ENCODE results near the gene PABPN1L. TPM values are rescaled to one million over a fixed set of nuclear protein-coding genes. Genes with fewer than 3 reads are reported as not detected.

The PABPN1L gene
- total and polyA plus RNA-seq, 2 of the 13 experiments (the other 11 are each of a cell fraction or from before 2014, with no cell fraction given): not detected

DNA sequence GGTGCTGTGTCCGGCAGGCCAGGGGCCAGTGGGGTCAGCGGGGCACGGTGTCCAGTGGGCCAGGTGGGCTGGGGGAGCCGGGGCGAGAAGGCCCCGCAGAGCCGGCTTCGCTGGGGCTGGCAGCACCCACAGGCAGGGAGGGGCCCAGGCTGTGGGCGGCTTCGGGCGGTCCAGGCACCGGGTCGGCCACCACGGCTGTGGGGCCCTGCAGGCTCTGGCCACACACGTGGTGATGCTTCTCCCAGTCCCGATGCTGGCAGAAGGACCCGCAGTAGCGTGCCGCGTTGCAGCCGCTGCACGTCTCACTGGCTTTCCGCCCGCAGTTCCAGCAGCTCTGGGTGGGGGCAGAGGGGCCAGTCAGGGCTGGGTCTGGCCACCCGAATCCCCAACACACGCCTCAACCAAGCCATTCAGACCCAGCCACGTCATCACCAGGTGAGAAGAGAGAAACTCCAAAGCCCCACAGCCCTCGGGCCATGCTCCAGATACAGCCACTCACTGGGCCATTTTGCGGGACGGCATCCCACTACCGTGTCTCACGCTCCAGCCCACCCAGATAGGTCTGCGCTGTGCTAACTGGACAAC, 10.6 kb upstream of the PABPN1L start:
- POLR2A ChIA-PET: no interaction called here
- CTCF ChIA-PET (ENCODE audit: low intra/inter-chr PET ratio, low total read pairs): no interaction called here

DNA sequence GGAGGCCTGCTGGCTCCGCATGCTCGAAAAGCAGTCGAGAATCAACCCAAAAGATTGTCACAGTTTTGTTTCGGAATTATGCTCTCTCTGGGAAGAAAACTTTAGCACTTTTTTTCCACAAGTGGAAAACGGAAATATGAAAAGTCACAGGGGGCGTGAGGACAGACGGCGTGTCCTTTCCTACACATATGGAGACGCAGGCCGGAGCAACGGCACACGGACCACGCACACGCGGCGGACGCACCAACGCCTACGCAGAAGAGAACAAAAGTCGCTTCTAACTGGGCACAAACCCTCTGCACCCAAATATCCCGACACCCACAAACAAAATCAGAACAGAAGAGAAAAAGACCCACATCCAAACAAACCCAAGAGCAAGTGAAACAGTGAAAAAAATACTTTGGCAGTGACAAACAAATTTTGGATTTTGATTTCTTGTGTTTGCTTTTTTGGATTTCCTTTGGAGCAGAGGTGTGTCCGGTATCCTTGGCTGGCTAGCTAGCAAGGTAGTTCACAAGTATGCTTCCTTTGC, 9.3 kb upstream of the PABPN1L start:
- intact Hi-C loops (cut with micrococcal nuclease; ENCODE audit: unreplicated experiment): no loop called here
- Histone ChIP-seq H3K27me3 (ENCODE audit: control insufficient read depth in 1 of 2, insufficient read depth in 2 of 2, low read length in 2 of 2) (peaks cover 51 to 94% of the 10 kb centered on the region in 2 experiments), H3K27ac (ENCODE audit: extremely low read length, insufficient read depth, low read length) (no peak overlapping the region), H2AFZ (ENCODE audit: low read length) (no peak overlapping the region), H3K9ac (ENCODE audit: insufficient read depth, low read depth, low read length) (no peak overlapping the region), H3K9me3 (ENCODE audit: low read length) (no peaks in the 10 kb centered on the region), H3K4me3 (replicated peaks in 1 of 3; ENCODE audit: insufficient read depth in 1 of 3, low read depth in 2 of 3, low read length in 3 of 3) (no peak overlapping the region), H4K20me1 (ENCODE audit: insufficient read depth, low read length) (peaks cover 8% of the 10 kb centered on the region; the same call in 1 of the 2 replicates), H3K36me3 (replicated peaks in 1 of 2; ENCODE audit: control insufficient read depth in 1 of 2, insufficient read depth in 2 of 2, low read length in 2 of 2) (no peaks in the 10 kb centered on the region), H3K79me2 (ENCODE audit: insufficient read depth, low read length) (no peaks in the 10 kb centered on the region), H3K4me2 (ENCODE audit: low read depth, low read length) (no peak overlapping the region), H3K4me1 (ENCODE audit: insufficient read depth, low read length) (peaks cover 15% of the 10 kb centered on the region)
- 31% methylated on average over 22 of the region's 22 CpGs for WGBS (ENCODE audit: low lambda C conversion rate)
- ATAC-seq (no peak), DNase-seq (ENCODE audit: low spot score) (no peak), FAIRE-seq (no peak)
- in situ Hi-C loops (cut with HindIII; ENCODE audit: extremely low pct_ligation_motif_present, low pct_unique_long_range_greater_than_20kb): no loop called here
- TF ChIP-seq EZH2 (conservative IDR thresholded peaks at IDR 0.05; ENCODE audit: low read depth, low read length): peak; percentile 88; the same call in 1 of the 2 replicates
- TF ChIP-seq KDM5B (CRISPR knock-in tag; IDR thresholded peaks at IDR 0.05; ENCODE audit: borderline replicate concordance): no peak
- CTCF ChIA-PET (ENCODE audit: low intra/inter-chr PET ratio, low total read pairs): no interaction called here
- POLR2A ChIA-PET: no interaction called here
- no TSS peak for BruUV-seq (replicated peaks)

More for the DNA sequence above, 10.6 kb upstream of the PABPN1L start:
- FAIRE-seq (no peak), ATAC-seq (no peak), DNase-seq (ENCODE audit: low spot score) (no peak)
- Histone ChIP-seq H3K36me3 (replicated peaks in 1 of 2; ENCODE audit: control insufficient read depth in 1 of 2, insufficient read depth in 2 of 2, low read length in 2 of 2) (no peaks in the 10 kb centered on the region), H3K27ac (ENCODE audit: extremely low read length, insufficient read depth, low read length) (no peak overlapping the region), H3K9ac (ENCODE audit: insufficient read depth, low read depth, low read length) (no peak overlapping the region), H3K4me2 (ENCODE audit: low read depth, low read length) (no peak overlapping the region), H4K20me1 (ENCODE audit: insufficient read depth, low read length) (peaks cover 8% of the 10 kb centered on the region; the same call in 1 of the 2 replicates), H3K4me3 (replicated peaks in 1 of 3; ENCODE audit: insufficient read depth in 1 of 3, low read depth in 2 of 3, low read length in 3 of 3) (no peak overlapping the region), H2AFZ (ENCODE audit: low read length) (no peak overlapping the region), H3K4me1 (ENCODE audit: insufficient read depth, low read length) (peaks cover 24% of the 10 kb centered on the region), H3K9me3 (ENCODE audit: low read length) (no peaks in the 10 kb centered on the region), H3K79me2 (ENCODE audit: insufficient read depth, low read length) (no peaks in the 10 kb centered on the region), H3K27me3 (ENCODE audit: control insufficient read depth in 1 of 2, insufficient read depth in 2 of 2, low read length in 2 of 2) (peaks cover 50 to 94% of the 10 kb centered on the region in 2 experiments)
- TF ChIP-seq PTBP1 (IDR thresholded peaks at IDR 0.05; ENCODE audit: low read depth, low read length, poor library complexity, severe bottlenecking) (no peak), EZH2 (conservative IDR thresholded peaks at IDR 0.05; ENCODE audit: low read depth, low read length) (peak; percentile 40; the same call in 1 of the 2 replicates), CREB1 (IDR thresholded peaks at IDR 0.05) (peak; percentile 45; the same call in 1 of the 2 replicates), CREB1 (CRISPR knock-in tag; IDR thresholded peaks at IDR 0.05) (no peak), ERF (CRISPR knock-in tag; IDR thresholded peaks at IDR 0.05) (no peak)
- WGBS (ENCODE audit: low lambda C conversion rate): 9% methylated on average over 12 of the region's 33 CpGs
- no TSS peak for BruUV-seq (replicated peaks)
- in situ Hi-C loops (cut with HindIII; ENCODE audit: extremely low pct_ligation_motif_present, low pct_unique_long_range_greater_than_20kb) (no loop called here), intact Hi-C loops (cut with micrococcal nuclease; ENCODE audit: unreplicated experiment) (no loop called here)

Measured in HepG2 (cell line).